ENCODE results near the gene FGB. TPM values are rescaled to one million over a fixed set of nuclear protein-coding genes. Genes with fewer than 3 reads are reported as not detected.

Gene FGB
- total RNA-seq, 1 donor: not detected

DNA sequence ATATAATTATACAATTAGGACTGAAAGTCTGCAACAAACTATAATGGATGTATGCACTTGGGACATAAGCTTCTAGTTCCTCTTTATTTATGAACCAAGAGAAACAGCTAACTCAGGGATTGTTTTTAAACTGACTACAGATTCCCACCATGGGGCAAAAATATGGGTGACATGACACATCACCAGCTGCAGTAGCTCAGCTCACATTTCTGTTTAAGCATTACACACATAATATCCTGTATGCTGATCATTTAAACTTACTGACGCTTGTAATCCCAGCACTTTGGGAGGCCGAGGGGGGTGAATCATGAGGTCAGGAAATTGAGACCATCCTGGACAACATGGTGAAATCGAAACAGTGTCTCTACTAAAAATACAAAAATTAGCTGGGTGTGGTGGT is 11.5 kb downstream of the FGB start:
- TF ChIP-seq, protein P1, sequence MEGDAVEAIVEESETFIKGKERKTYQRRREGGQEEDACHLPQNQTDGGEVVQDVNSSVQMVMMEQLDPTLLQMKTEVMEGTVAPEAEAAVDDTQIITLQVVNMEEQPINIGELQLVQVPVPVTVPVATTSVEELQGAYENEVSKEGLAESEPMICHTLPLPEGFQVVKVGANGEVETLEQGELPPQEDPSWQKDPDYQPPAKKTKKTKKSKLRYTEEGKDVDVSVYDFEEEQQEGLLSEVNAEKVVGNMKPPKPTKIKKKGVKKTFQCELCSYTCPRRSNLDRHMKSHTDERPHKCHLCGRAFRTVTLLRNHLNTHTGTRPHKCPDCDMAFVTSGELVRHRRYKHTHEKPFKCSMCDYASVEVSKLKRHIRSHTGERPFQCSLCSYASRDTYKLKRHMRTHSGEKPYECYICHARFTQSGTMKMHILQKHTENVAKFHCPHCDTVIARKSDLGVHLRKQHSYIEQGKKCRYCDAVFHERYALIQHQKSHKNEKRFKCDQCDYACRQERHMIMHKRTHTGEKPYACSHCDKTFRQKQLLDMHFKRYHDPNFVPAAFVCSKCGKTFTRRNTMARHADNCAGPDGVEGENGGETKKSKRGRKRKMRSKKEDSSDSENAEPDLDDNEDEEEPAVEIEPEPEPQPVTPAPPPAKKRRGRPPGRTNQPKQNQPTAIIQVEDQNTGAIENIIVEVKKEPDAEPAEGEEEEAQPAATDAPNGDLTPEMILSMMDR (IDR thresholded peaks at IDR 0.05; ENCODE audit: insufficient read depth, low read length): no peak
- DNase-seq (ENCODE audit: low read depth): no peak
- no peak overlapping the region for H3K4me3 ChIP-seq (ENCODE audit: low read depth, low read length)

DNA sequence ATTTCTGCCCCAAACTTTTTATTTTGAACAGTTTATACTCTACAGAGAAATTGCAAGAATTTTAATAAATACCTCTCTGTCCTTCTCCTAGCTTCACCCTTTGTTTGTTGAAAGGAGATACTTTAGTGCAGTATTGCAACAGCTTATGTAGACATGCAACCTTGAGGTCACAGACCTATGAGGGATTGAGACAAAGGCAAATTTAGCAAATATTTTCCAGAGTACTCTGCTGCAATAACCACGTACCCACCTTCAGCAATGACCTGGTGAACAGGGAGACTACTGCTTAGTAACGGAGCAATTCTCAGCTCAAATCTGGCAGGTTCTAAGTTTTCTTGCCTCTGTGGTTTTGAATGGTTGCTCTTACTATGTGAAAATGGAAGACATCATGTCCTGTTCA is 14.5 kb downstream of the FGB start:
- TF ChIP-seq, protein P1 (IDR thresholded peaks at IDR 0.05; ENCODE audit: insufficient read depth, low read length): no peak
- DNase-seq (ENCODE audit: low read depth): no peak
- no peak overlapping the region for H3K4me3 ChIP-seq (ENCODE audit: low read depth, low read length)

DNA sequence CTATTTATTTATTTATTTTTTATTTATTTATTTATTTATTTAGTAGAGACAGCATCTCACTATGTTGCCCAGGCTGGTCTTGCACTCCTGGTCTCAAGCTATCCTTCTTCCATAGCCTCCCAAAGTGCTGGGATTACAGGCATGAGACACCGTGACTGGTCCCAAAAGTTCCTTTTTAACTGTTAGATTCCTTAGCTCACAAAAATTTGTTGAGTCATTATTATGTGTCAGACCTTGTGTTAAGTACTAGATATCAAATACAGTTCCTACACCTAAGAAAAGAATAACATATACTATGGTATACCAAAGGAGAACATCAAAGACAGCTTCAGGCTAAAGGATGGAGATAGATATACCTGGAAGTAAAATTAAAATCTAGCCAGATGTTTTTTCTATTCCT is 16.1 kb downstream of the FGB start:
- TF ChIP-seq, protein P1 (IDR thresholded peaks at IDR 0.05; ENCODE audit: insufficient read depth, low read length): no peak
- no peak overlapping the region for H3K4me3 ChIP-seq (ENCODE audit: low read depth, low read length)
- DNase-seq (ENCODE audit: low read depth): no peak

DNA sequence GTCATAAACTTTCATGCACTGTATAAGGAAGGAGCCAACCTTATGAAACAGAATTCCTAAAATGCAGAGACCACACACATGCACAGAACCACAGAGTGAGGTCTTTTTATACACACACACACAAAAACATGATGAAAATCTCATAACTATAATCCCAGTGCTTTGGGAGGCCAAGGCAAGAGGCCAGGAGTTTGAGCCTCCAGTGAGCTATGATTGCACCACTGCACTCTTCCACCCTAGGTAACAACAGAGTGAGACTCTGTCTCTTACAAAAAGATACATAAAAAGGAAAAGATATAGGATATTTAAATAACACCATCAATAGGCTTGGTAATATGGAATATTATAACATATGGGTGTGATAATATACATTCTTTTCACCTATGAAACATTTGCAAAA is 17.1 kb downstream of the FGB start:
- no peak overlapping the region for H3K4me3 ChIP-seq (ENCODE audit: low read depth, low read length)
- no peak for DNase-seq (ENCODE audit: low read depth)
- TF ChIP-seq, protein P1 (IDR thresholded peaks at IDR 0.05; ENCODE audit: insufficient read depth, low read length): no peak

DNA sequence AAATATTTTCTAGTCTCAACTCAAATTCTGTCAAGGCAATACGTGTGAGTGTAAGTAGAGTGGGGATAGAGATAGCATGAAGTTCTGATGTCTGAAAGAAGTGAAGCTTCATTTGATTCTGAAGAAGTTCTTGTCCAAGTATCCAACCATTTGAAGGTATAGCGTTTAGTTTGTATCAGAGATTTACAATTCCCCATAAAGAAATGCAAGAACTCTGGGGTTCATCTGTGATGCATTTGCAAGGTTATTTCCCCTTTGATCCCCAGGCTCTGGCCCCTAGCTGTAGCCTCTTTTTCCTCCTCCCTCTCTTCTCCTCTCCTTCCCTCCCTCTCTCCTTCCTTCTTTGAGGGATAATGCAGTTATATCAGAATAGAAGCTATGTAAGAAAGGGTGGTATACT is 19.9 kb downstream of the FGB start:
- no peak for DNase-seq (ENCODE audit: low read depth)
- TF ChIP-seq, protein P1 (IDR thresholded peaks at IDR 0.05; ENCODE audit: insufficient read depth, low read length): no peak
- H3K4me3 ChIP-seq (ENCODE audit: low read depth, low read length): no peak overlapping the region

DNA sequence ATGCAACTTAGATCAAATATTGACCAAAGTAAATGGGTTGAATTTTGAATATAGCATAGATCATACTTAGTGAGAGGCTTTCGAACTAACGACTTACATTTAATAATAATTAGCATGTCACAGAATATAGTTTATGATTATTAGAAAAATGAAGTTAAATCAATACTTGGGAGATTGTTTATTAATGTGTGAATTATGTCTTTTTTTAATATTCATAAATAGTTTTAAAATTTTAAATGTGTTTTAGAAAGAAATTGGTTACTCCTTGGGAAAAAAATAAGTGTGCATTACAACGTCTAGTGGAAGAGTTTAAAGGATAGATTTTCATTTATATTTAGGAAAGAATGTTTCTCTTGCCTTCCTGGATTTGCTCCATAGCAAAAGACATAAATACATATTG is 20.4 kb downstream of the FGB start:
- DNase-seq (ENCODE audit: low read depth): no peak
- no peak overlapping the region for H3K4me3 ChIP-seq (ENCODE audit: low read depth, low read length)
- TF ChIP-seq, protein P1 (IDR thresholded peaks at IDR 0.05; ENCODE audit: insufficient read depth, low read length): no peak

DNA sequence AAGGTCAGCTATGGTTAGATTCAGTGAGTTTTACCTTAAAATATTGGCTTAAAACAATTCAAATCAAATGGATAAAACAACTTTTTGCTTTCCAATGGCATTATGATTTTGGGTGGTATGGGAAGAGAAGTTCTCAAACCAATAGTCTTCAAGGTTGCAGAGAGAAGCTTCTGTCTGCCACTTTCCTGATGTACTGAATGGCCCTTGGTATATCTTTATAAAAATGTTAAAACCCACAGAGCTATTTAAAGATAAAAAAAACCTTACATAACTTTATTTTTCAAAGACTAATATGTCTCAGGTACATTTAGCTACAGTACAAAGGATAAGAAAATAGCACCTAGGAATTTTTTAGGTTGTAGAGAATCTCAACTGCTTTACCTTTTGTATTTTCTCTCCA is 20.9 kb downstream of the FGB start:
- H3K4me3 ChIP-seq (ENCODE audit: low read depth, low read length): no peak overlapping the region
- no peak for DNase-seq (ENCODE audit: low read depth)
- TF ChIP-seq, protein P1 (IDR thresholded peaks at IDR 0.05; ENCODE audit: insufficient read depth, low read length): no peak
